ENCODE measurements around the gene AMPD2. TPM values are rescaled to one million over a fixed set of nuclear protein-coding genes. Genes with fewer than 3 reads are reported as not detected.
A peak's percentile ranks its signal among the peaks of the same experiment; 100 is the strongest.

The AMPD2 gene
- total RNA-seq, 2 donors from 2014 or later: 169 to 202 TPM

DNA sequence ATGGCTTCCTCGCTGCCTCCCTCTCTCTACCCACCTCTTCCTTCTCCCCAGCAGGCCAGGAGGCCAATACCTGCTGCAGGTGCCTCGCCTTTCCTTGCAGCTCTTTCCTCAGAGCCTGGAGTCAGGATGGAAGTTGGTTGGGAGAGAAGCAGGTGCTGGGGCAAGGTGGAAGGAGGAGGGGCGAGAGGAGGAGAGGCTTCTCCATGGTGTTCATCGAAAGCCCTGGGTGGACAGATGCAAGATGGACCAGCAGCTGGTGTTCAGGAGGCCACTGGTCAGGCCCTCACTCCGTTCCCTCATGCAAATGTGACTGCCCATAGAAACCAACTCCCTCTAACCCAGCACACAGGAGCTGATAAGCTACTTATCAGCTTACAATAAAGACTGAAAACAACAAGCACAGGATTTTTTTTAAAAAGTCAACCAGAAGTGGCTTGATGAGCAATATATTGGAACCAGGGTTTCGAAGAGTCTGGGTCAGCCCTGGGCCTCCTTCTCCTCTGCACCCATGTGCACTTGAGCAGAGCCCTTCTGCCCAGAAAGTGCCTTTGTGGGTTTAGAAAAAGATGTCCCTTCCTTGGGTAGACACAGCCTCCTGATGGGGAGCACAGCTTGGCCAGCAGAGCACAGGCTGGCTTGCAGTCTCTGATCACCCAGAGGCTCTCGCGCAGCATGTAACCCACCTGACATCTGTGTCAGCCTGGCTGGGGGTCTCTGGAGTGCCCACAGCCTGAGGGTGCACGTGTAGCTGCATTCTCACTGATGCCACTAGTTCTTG is 19.6 kb downstream of the AMPD2 start:
- Histone ChIP-seq H3K27me3 (replicated peaks; ENCODE audit: insufficient read depth) (no peaks in the 10 kb centered on the region), H3K36me3 (no peaks in the 10 kb centered on the region), H3K9me3 (no peaks in the 10 kb centered on the region), H3K27ac (no peak overlapping the region), H3K4me1 (ENCODE audit: control insufficient read depth in 1 of 2, low read depth in 2 of 2) (peaks cover 4 to 10% of the 10 kb centered on the region in 2 donors), H3K4me3 (no peak overlapping the region)
- no peak for ATAC-seq (ENCODE audit: insufficient number of reproducible peaks, low FRiP score, low read depth)
- no peak for DNase-seq (ENCODE audit: low spot score)
- TF ChIP-seq CTCF (IDR thresholded peaks at IDR 0.05): no peak

GRCh38 chr1:109639841-109640184 is 20.2 kb downstream of the AMPD2 start:
- DNase-seq (ENCODE audit: low spot score) (no peak), ATAC-seq (ENCODE audit: insufficient number of reproducible peaks, low FRiP score, low read depth) (no peak)
- Histone ChIP-seq H3K4me1 (ENCODE audit: control insufficient read depth in 1 of 2, low read depth in 2 of 2) (peaks cover 4 to 10% of the 10 kb centered on the region in 2 donors), H3K9me3 (no peaks in the 10 kb centered on the region), H3K27me3 (replicated peaks; ENCODE audit: insufficient read depth) (no peaks in the 10 kb centered on the region), H3K4me3 (no peak overlapping the region), H3K27ac (no peak overlapping the region), H3K36me3 (no peaks in the 10 kb centered on the region)
- TF ChIP-seq CTCF (IDR thresholded peaks at IDR 0.05): no peak

GRCh38 chr1:109640285-109640865 is 20.7 kb downstream of the AMPD2 start:
- no peaks in the 10 kb centered on the region for H3K27me3 ChIP-seq (replicated peaks; ENCODE audit: insufficient read depth)
- peak; percentile 97 for TF ChIP-seq CTCF (IDR thresholded peaks at IDR 0.05)
- no peak for ATAC-seq (ENCODE audit: insufficient number of reproducible peaks, low FRiP score, low read depth)

GRCh38 chr1:109641078-109641740 is 21.6 kb downstream of the AMPD2 start:
- Histone ChIP-seq H3K36me3 (no peaks in the 10 kb centered on the region), H3K27ac (no peak overlapping the region), H3K27me3 (replicated peaks; ENCODE audit: insufficient read depth) (no peaks in the 10 kb centered on the region), H3K4me3 (no peak overlapping the region), H3K9me3 (no peaks in the 10 kb centered on the region), H3K4me1 (ENCODE audit: control insufficient read depth in 1 of 2, low read depth in 2 of 2) (peaks cover 0 to 7% of the 10 kb centered on the region in 2 donors)
- ATAC-seq (ENCODE audit: insufficient number of reproducible peaks, low FRiP score, low read depth) (no peak), DNase-seq (ENCODE audit: low spot score) (no peak)
- no peak for TF ChIP-seq CTCF (IDR thresholded peaks at IDR 0.05)

More at GRCh38 chr1:109640285-109640865, 20.7 kb downstream of the AMPD2 start:
- Histone ChIP-seq H3K4me3 (no peak overlapping the region), H3K9me3 (no peaks in the 10 kb centered on the region), H3K27ac (no peak overlapping the region), H3K4me1 (ENCODE audit: control insufficient read depth in 1 of 2, low read depth in 2 of 2) (peaks cover 4 to 10% of the 10 kb centered on the region in 2 donors), H3K36me3 (no peaks in the 10 kb centered on the region)
- DNase-seq (ENCODE audit: low spot score): peak; percentile 67

DNA sequence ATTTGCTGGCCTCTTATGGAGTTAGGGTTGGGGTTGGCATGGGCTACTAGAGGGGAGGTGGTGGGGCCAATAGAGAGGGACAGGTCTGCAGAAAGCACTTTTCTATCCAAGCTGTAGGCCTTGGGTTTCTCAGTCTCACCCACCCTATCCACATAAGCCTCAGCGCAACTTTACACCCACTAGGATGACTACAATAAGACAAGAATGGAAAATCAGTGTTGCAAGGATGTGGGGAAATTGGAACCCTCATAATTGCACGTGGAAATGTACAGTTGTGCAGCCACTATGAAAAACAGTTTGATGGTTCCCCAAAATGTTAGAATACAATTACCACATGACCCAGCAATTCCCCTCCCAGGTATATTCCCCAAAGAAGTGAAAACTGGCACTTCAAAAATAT is 22.2 kb downstream of the AMPD2 start:
- peaks cover 0 to 3% of the 10 kb centered on the region in 2 donors for H3K4me1 ChIP-seq (ENCODE audit: control insufficient read depth in 1 of 2, low read depth in 2 of 2)
- no peak overlapping the region for H3K4me3 ChIP-seq
- H3K27ac ChIP-seq: no peak overlapping the region
- H3K36me3 ChIP-seq: no peaks in the 10 kb centered on the region
- no peak for ATAC-seq (ENCODE audit: insufficient number of reproducible peaks, low FRiP score, low read depth)
- no peaks in the 10 kb centered on the region for H3K9me3 ChIP-seq
- H3K27me3 ChIP-seq (replicated peaks; ENCODE audit: insufficient read depth): no peaks in the 10 kb centered on the region
- TF ChIP-seq CTCF (IDR thresholded peaks at IDR 0.05): no peak
- no peak for DNase-seq (ENCODE audit: low spot score)

All from thoracic aorta (tissue), 2 donors.